ENCODE results near the gene ZNF277.

GRCh38 chr7:112232212-112232978 lies 25.9 kb downstream of the ZNF277 start:
- TF ChIP-seq CTCF (IDR thresholded peaks at IDR 0.05) = no peak
- TF ChIP-seq POLR2AphosphoS5 (IDR thresholded peaks at IDR 0.05) = no peak
- no peak for TF ChIP-seq POLR2A (IDR thresholded peaks at IDR 0.05)
